GM10266 (cell line): ENCODE results near the gene TINAG.

Experiments
- DNase-seq: peaks from one replicate; pipeline ENCODE4 v3.0.0; 2012; ENCODE audit errors: extremely low spot score
- TF ChIP-seq, protein P1 (sequence below): IDR thresholded peaks from 2 replicates; pipeline ENCODE4 v1.5.1; 2012; ENCODE audit warnings: mild to moderate bottlenecking, low read depth; ENCODE audit not compliant: control insufficient read depth, insufficient read depth; ENCODE audit errors: missing control alignments

TINAG gene

GRCh38 chr6:54288474-54288873 lies 19.8 kb upstream of the TINAG start:
- DNase-seq: no peak

GRCh38 chr6:54289426-54289825 lies 18.8 kb upstream of the TINAG start:
- no peak for DNase-seq
- TF ChIP-seq, protein P1, sequence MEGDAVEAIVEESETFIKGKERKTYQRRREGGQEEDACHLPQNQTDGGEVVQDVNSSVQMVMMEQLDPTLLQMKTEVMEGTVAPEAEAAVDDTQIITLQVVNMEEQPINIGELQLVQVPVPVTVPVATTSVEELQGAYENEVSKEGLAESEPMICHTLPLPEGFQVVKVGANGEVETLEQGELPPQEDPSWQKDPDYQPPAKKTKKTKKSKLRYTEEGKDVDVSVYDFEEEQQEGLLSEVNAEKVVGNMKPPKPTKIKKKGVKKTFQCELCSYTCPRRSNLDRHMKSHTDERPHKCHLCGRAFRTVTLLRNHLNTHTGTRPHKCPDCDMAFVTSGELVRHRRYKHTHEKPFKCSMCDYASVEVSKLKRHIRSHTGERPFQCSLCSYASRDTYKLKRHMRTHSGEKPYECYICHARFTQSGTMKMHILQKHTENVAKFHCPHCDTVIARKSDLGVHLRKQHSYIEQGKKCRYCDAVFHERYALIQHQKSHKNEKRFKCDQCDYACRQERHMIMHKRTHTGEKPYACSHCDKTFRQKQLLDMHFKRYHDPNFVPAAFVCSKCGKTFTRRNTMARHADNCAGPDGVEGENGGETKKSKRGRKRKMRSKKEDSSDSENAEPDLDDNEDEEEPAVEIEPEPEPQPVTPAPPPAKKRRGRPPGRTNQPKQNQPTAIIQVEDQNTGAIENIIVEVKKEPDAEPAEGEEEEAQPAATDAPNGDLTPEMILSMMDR: no peak

More at GRCh38 chr6:54288474-54288873, 19.8 kb upstream of the TINAG start:
- TF ChIP-seq, protein P1: no peak

DNA sequence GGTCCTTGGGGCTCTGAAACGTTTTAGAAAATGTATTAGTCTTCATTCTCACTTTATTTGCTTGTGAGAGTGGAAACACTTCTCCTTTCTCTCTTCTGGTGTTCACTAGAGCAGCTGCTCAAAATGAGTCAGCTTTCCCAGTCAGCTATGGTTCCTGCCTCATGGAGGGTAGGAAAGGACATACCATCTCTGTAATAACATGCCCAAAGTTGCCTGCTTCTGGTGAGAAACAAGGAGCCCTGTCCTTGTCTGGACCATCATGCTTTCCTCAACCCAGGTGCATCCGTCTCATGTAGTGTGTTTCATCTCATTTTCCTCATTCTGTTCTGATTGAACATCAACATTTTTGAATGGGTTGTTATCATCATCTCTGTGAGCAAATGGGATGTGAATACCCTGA lies 17.1 kb upstream of the TINAG start:
- DNase-seq: no peak
- TF ChIP-seq, protein P1: no peak

- TF ChIP-seq, protein P1: no peak
- DNase-seq: peak; percentile 6
These were observed 16.5 kb upstream of the TINAG start for GRCh38 chr6:54291738-54292137.

GRCh38 chr6:54294965-54295532 lies 13.2 kb upstream of the TINAG start:
- no peak for DNase-seq
- TF ChIP-seq, protein P1: no peak

- no peak for DNase-seq
- TF ChIP-seq, protein P1: no peak
These were observed 8.5 kb upstream of the TINAG start for GRCh38 chr6:54299542-54300269.

GRCh38 chr6:54301770-54302169 lies 6.5 kb upstream of the TINAG start:
- TF ChIP-seq, protein P1: no peak
- DNase-seq: no peak
